Left lobe of liver (tissue), 2 donors: ENCODE data around the gene ZNF214. TPM values are rescaled to one million over a fixed set of nuclear protein-coding genes. Genes with fewer than 3 reads are reported as not detected.

Experiments used
- ATAC-seq: fragments of 200-7000 bp; cut with Tn5 transposase; one replicate; pipeline ENCODE4 v1.9.1; 2020; ENCODE audit warnings: mild to moderate bottlenecking, moderate library complexity
- DNase-seq: peaks from one replicate; pipeline ENCODE4 v3.0.0-alpha.2; 2020; ENCODE audit warnings: low spot score
- total RNA-seq: library from RNA; stranded (reverse); gene quantifications from one replicate; pipeline ENCODE4 v1.2.1, GENCODE V29; 2021
- donor health status: DM: no; HTN: no; CAD: no; lungs with moderate emphysema.
- donor health status: DM: no; HTN: yes; CAD: no.

Gene ZNF214
- total RNA-seq = 1.8 TPM

- ATAC-seq (peak; percentile 98), DNase-seq (peak; percentile 96)
Measured at GRCh38 chr11:7020183-7020917, at the start of gene ZNF214, which contains the start of gene NLRP14. ZNF214 (minus strand) TSS chr11:7020346; CDS start chr11:7002835, 17,511 bp downstream. NLRP14 (plus strand) TSS chr11:7020479; CDS start chr11:7038587, 18,108 bp downstream.

GRCh38 chr11:7062534-7062933 lies 42.4 kb upstream of the ZNF214 start:
- no peak for DNase-seq
- no peak for ATAC-seq

- DNase-seq (no peak), ATAC-seq (no peak)
Measured at GRCh38 chr11:7060868-7061267, 40.7 kb upstream of the ZNF214 start.

- DNase-seq = no peak
- ATAC-seq = no peak
Measured at GRCh38 chr11:7057641-7058040, 37.5 kb upstream of the ZNF214 start.

- no peak for ATAC-seq
- no peak for DNase-seq
Measured at GRCh38 chr11:7056828-7057513, 36.8 kb upstream of the ZNF214 start.

- DNase-seq (no peak), ATAC-seq (no peak)
Measured at GRCh38 chr11:7050191-7050590, 30.0 kb upstream of the ZNF214 start.

- ATAC-seq = no peak
- DNase-seq = no peak
Measured at GRCh38 chr11:7046474-7047175, 26.5 kb upstream of the ZNF214 start.

- DNase-seq (no peak), ATAC-seq (peak; percentile 55)
Measured at GRCh38 chr11:7034019-7034418, 13.9 kb upstream of the ZNF214 start.

GRCh38 chr11:7032692-7033091 lies 12.5 kb upstream of the ZNF214 start:
- peak; percentile 46 for ATAC-seq
- no peak for DNase-seq

- DNase-seq = no peak
- peak; percentile 80 for ATAC-seq
Measured at GRCh38 chr11:7031471-7031871, 11.3 kb upstream of the ZNF214 start.

GRCh38 chr11:7030836-7031235 lies 10.7 kb upstream of the ZNF214 start:
- ATAC-seq = no peak
- no peak for DNase-seq

- DNase-seq = no peak
Measured at GRCh38 chr11:7028141-7028540, 8.0 kb upstream of the ZNF214 start.

GRCh38 chr11:7021318-7021717 lies 1.2 kb upstream of the ZNF214 start:
- ATAC-seq = no peak
- DNase-seq = no peak

More at GRCh38 chr11:7028141-7028540, 8.0 kb upstream of the ZNF214 start:
- ATAC-seq = no peak

- DNase-seq (peak; percentile 52), ATAC-seq (peak; percentile 33)
Measured at GRCh38 chr11:7019500-7020182, 505 bp downstream of the ZNF214 start.

GRCh38 chr11:7016011-7016410 lies 4.1 kb downstream of the ZNF214 start:
- DNase-seq (no peak), ATAC-seq (no peak)

GRCh38 chr11:7014118-7014517 lies 6.0 kb downstream of the ZNF214 start:
- no peak for ATAC-seq
- no peak for DNase-seq

- DNase-seq = no peak
Measured at GRCh38 chr11:7004482-7004881, 15.7 kb downstream of the ZNF214 start.

GRCh38 chr11:6995703-6996102 lies 24.4 kb downstream of the ZNF214 start:
- ATAC-seq = no peak

More at GRCh38 chr11:7004482-7004881, 15.7 kb downstream of the ZNF214 start:
- ATAC-seq = no peak

GRCh38 chr11:6992457-6993417 lies 27.4 kb downstream of the ZNF214 start:
- ATAC-seq (no peak), DNase-seq (no peak)

More at GRCh38 chr11:6995703-6996102, 24.4 kb downstream of the ZNF214 start:
- DNase-seq = no peak

- DNase-seq = no peak
- peak; percentile 39 for ATAC-seq
Measured at GRCh38 chr11:6992026-6992425, 28.1 kb downstream of the ZNF214 start.
